KMS-11 (cell line): ENCODE results near the gene MSANTD3.

Experiments
- H2AFZ ChIP-seq: fragments of 200-600 bp; sonication (generic); 2 replicates; pipeline ENCODE4 v1.6.1; 2016; ENCODE audit warnings: antibody characterized with exemption, mixed run types, low read depth
- H3K27ac ChIP-seq: fragments of 200-600 bp; sonication (generic); 2 replicates; pipeline ENCODE4 v1.6.1; 2016; ENCODE audit warnings: mild to moderate bottlenecking, mixed run types
- H3K27me3 ChIP-seq: fragments of 200-600 bp; sonication (generic); 2 replicates; pipeline ENCODE4 v1.6.1; 2017; ENCODE audit warnings: mild to moderate bottlenecking, low read depth, mixed run types, moderate library complexity; ENCODE audit not compliant: insufficient read depth
- H3K36me3 ChIP-seq: fragments of 200-600 bp; sonication (generic); 2 replicates; pipeline ENCODE4 v1.6.1; 2017; ENCODE audit warnings: mild to moderate bottlenecking, mixed run types; ENCODE audit not compliant: insufficient read depth
- H3K4me1 ChIP-seq: fragments of 200-600 bp; sonication (generic); 2 replicates; pipeline ENCODE4 v1.6.1; 2016; ENCODE audit warnings: mild to moderate bottlenecking, low read depth, mixed run types; ENCODE audit not compliant: poor library complexity, severe bottlenecking
- H3K4me2 ChIP-seq: fragments of 200-600 bp; sonication (generic); 2 replicates; pipeline ENCODE4 v1.7.0; 2016; ENCODE audit warnings: mild to moderate bottlenecking, mixed run types
- H3K4me3 ChIP-seq: fragments of 200-600 bp; sonication (generic); IDR thresholded peaks from 2 replicates; pipeline ENCODE4 v1.6.1; 2017; ENCODE audit warnings: low read depth, low read length, mixed read lengths; ENCODE audit not compliant: insufficient read depth
- H3K79me2 ChIP-seq: fragments of 200-600 bp; sonication (generic); 2 replicates; pipeline ENCODE4 v1.6.1; 2016; ENCODE audit warnings: low read depth, mixed run types; ENCODE audit not compliant: insufficient read depth
- H3K9ac ChIP-seq: fragments of 200-600 bp; sonication (generic); 2 replicates; pipeline ENCODE4 v1.6.1; 2016; ENCODE audit warnings: mild to moderate bottlenecking, mixed run types
- H4K20me1 ChIP-seq: fragments of 200-600 bp; sonication (generic); 2 replicates; pipeline ENCODE4 v1.6.1; 2016; ENCODE audit warnings: mild to moderate bottlenecking, mixed run types; ENCODE audit not compliant: insufficient read depth
- TF ChIP-seq, protein P1 (sequence below): fragments of 200-600 bp; sonication (generic); conservative IDR thresholded peaks from 2 replicates; pipeline ENCODE4 v1.6.1; 2017; ENCODE audit warnings: low read depth, mild to moderate bottlenecking, antibody characterized with exemption, low read length, moderate library complexity, mixed read lengths

MSANTD3 gene

DNA sequence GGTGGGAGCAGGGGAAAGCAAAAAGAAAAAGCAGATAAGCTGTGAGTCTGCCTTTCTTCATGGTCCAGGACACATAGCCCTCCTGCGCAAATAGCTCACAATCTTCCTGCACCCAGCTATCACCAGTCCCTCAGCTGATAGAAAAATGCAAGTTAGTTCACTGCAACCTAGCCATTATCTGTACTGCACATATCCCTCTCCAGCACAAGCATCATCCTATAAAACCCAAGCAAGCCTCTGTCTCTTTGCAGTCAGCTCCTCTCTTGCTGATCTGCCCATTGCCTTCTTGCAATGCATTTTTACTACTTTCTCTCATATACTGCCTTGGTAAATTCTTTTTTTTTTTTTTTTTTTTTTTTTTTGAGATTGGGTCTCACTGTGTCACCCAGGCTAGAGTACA, 20.0 kb upstream of the MSANTD3 start:
- no peak overlapping the region for H3K4me3 ChIP-seq
- peaks cover 5% of the 10 kb centered on the region for H3K4me1 ChIP-seq
- H3K27ac ChIP-seq, result no peak overlapping the region
- no peak overlapping the region for H2AFZ ChIP-seq
- TF ChIP-seq, protein P1, sequence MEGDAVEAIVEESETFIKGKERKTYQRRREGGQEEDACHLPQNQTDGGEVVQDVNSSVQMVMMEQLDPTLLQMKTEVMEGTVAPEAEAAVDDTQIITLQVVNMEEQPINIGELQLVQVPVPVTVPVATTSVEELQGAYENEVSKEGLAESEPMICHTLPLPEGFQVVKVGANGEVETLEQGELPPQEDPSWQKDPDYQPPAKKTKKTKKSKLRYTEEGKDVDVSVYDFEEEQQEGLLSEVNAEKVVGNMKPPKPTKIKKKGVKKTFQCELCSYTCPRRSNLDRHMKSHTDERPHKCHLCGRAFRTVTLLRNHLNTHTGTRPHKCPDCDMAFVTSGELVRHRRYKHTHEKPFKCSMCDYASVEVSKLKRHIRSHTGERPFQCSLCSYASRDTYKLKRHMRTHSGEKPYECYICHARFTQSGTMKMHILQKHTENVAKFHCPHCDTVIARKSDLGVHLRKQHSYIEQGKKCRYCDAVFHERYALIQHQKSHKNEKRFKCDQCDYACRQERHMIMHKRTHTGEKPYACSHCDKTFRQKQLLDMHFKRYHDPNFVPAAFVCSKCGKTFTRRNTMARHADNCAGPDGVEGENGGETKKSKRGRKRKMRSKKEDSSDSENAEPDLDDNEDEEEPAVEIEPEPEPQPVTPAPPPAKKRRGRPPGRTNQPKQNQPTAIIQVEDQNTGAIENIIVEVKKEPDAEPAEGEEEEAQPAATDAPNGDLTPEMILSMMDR, result no peak
- H3K27me3 ChIP-seq, result no peaks in the 10 kb centered on the region
- no peaks in the 10 kb centered on the region for H3K36me3 ChIP-seq
- no peaks in the 10 kb centered on the region for H4K20me1 ChIP-seq
- H3K79me2 ChIP-seq, result no peaks in the 10 kb centered on the region
- H3K9ac ChIP-seq, result no peak overlapping the region
- no peak overlapping the region for H3K4me2 ChIP-seq

DNA sequence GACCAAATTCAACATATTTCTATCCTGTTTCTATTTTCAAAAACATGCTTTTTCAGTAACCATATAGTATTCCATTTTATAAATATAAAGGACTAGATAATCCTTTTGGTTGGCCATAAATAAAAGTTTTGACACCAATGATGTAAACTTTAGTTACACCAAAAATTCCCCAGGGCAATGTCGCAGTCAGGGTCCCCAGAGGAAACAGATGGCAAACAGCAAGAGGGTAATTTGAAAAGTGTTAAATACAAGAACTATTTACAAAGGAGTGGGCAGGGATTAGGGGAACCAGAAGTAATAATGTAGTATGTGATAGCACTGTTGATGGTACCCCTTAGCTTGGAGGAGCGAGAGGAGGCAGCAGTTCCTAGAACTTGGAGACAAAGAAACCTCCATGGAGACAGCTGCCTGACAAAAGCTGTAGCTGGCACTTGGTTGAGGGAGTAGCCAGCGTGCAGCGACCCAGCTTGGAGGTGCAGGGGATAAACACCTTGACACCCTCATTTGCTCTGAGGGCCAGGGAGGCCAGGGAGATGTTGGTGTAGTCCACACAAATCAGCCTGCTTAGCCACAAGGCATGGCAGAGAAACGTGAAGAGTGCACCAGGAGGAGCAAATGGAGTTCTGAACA, 18.3 kb upstream of the MSANTD3 start:
- peaks cover 5% of the 10 kb centered on the region for H3K4me1 ChIP-seq
- no peak overlapping the region for H3K9ac ChIP-seq
- no peak overlapping the region for H3K4me3 ChIP-seq
- H3K27ac ChIP-seq, result no peak overlapping the region
- H3K79me2 ChIP-seq, result no peaks in the 10 kb centered on the region
- no peak overlapping the region for H3K4me2 ChIP-seq
- H4K20me1 ChIP-seq, result no peaks in the 10 kb centered on the region
- no peaks in the 10 kb centered on the region for H3K36me3 ChIP-seq
- H2AFZ ChIP-seq, result no peak overlapping the region
- H3K27me3 ChIP-seq, result no peaks in the 10 kb centered on the region
- TF ChIP-seq, protein P1, result no peak

DNA sequence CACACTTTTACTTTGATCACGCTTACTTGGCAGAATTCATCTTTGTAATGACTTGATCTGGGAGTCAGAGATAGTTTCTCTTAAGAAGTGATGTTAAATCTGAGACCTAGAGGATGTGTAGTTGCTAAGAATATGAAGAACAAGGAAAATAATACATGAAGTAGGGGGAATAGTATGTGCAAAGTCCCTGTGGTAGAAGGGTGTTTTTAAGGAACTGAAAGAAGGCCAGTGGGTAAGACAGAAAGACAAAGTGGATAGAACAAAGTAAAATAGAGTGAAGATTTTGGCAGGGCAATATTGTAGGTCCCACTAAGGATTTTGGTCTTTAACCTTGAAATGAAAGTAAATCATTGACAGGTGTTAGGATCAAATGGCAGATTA, 17.8 kb upstream of the MSANTD3 start:
- TF ChIP-seq, protein P1, result no peak
- peaks cover 5% of the 10 kb centered on the region for H3K4me1 ChIP-seq
- no peak overlapping the region for H3K4me2 ChIP-seq
- H3K4me3 ChIP-seq, result no peak overlapping the region
- no peaks in the 10 kb centered on the region for H4K20me1 ChIP-seq
- H3K27ac ChIP-seq, result no peak overlapping the region
- no peaks in the 10 kb centered on the region for H3K79me2 ChIP-seq
- no peak overlapping the region for H3K9ac ChIP-seq
- no peak overlapping the region for H2AFZ ChIP-seq
- no peaks in the 10 kb centered on the region for H3K36me3 ChIP-seq
- no peaks in the 10 kb centered on the region for H3K27me3 ChIP-seq

DNA sequence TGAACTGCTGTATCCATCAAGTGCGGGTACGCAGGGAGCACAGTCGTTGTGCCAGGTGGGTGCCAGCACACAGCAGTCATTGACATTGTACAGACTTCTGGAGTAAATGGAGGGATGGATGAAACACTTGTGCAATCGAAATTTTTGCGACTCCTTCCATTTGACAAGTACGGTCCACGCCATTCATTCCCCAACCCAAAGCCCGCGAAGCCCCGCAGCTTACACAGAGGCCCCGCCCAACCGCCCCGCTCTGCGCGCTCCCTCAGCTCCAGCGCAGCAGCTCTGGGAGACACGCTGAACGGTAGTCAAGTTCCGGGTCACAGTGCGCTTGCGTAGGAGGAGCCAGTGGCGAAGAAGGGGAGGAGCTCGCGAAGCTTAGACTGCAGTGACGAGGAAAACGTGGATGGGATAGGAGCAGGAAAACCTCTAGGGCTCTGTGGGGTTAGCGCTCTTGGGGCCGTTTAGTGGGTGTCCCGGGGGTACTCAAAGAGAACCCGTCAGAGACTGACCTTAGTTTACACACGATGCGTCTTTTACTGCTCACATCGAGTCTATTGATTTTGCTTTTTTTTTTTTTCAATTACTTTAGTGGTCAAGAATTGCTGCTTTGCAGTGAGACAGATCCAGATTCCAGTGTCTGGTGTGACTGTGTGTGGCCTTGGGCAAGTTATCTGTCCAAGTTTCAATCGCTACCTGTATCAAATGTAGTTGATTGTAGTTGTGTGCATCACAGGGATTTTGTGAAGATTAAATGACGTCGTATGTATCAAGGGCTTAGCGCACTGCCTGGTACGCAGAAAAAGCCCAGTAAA, 15.3 kb upstream of the MSANTD3 start:
- no peaks in the 10 kb centered on the region for H3K27me3 ChIP-seq
- peak overlapping the region; percentile 68 for H2AFZ ChIP-seq
- peak overlapping the region; percentile 52 for H3K4me2 ChIP-seq
- no peak overlapping the region for H3K4me3 ChIP-seq
- peaks cover 5% of the 10 kb centered on the region for H3K4me1 ChIP-seq
- H3K9ac ChIP-seq, result peak overlapping the region; percentile 18; the same call in 1 of the 2 replicates
- H4K20me1 ChIP-seq, result no peaks in the 10 kb centered on the region
- no peak overlapping the region for H3K27ac ChIP-seq
- no peaks in the 10 kb centered on the region for H3K36me3 ChIP-seq
- H3K79me2 ChIP-seq, result no peaks in the 10 kb centered on the region
- TF ChIP-seq, protein P1, result no peak
